Left lobe of liver (tissue), 2 donors: ENCODE results near the gene SLC28A3. TPM values are rescaled to one million over a fixed set of nuclear protein-coding genes. Genes with fewer than 3 reads are reported as not detected.

Experiments
- ATAC-seq: fragments of 200-7000 bp; cut with Tn5 transposase; one replicate; pipeline ENCODE4 v1.9.1; 2020; ENCODE audit warnings: mild to moderate bottlenecking, moderate library complexity
- DNase-seq: peaks from one replicate; pipeline ENCODE4 v3.0.0-alpha.2; 2020; ENCODE audit warnings: low spot score
- total RNA-seq: library from RNA; stranded (reverse); gene quantifications from one replicate; pipeline ENCODE4 v1.2.1, GENCODE V29; 2021
- donor health status: DM: no; HTN: no; CAD: no; lungs with moderate emphysema.
- donor health status: DM: no; HTN: yes; CAD: no.

SLC28A3 gene
- total RNA-seq, 1 donor from 2014 or later, result 0.10 TPM

DNA sequence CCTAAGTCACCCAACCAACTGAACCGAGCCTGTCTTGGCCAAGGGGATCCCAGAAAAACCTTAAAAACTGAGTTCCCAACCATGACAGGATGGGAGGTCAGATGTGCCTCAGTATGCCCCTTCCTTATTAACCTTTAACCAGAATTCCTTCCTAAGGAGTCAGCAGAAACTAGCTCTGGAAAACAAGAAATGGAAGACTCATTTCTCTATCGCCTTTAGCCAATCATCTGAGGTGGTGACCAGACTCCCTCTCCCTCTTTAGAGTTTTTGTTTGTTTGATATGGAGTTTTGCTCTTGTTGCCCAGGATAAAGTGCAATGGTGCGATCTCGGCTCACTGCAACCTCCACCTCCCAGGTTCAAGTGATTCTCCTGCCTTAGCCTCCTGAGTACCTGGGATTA, 37.5 kb downstream of the SLC28A3 start:
- no peak for ATAC-seq
- DNase-seq, result no peak

DNA sequence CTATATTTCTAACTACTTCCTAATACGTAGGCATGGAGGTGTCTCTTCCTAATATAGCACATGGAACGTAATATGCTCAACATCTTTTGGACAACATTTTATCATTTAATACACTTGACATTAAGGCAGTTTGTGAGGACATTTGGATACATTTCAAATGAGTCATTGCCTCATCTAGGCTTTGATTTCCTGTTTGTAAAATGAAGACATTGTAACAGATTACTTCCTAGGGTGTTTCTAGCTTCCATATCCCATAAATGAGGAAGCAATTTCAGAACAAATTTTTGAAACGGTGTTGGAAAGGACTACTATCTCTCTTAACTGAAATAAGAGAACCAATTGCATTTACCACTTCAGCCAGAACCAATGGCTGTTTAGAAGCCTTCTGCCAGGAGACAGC, 38.7 kb downstream of the SLC28A3 start:
- no peak for ATAC-seq
- no peak for DNase-seq

DNA sequence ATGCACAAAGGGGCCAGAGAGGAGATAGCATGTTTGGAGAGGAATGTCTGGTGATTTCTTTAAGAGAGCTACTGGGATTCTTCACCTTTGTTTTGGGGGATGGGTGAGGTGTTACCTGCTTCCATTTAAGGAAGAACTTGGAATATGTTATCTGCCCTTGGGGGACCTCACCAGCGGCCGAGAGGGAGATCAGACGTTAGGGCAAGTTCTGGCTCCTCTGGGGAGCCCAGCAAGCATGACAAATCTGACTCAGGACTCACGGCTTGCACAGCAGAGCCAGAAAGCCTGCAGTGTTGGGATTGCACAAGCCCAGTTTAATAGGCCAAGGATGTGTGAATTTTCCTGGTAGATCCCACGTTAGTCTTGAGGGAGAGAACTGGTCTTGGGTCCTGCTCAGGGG, 40.3 kb downstream of the SLC28A3 start:
- no peak for ATAC-seq

GRCh38 chr9:84297162-84297821, 43.3 kb downstream of the SLC28A3 start:
- no peak for ATAC-seq
- DNase-seq, result no peak

More for the DNA sequence above, 40.3 kb downstream of the SLC28A3 start:
- DNase-seq, result no peak

GRCh38 chr9:84296146-84296843, 44.3 kb downstream of the SLC28A3 start:
- no peak for DNase-seq
- no peak for ATAC-seq

GRCh38 chr9:84294241-84294950, 46.2 kb downstream of the SLC28A3 start:
- ATAC-seq (no peak), DNase-seq (no peak)

DNA sequence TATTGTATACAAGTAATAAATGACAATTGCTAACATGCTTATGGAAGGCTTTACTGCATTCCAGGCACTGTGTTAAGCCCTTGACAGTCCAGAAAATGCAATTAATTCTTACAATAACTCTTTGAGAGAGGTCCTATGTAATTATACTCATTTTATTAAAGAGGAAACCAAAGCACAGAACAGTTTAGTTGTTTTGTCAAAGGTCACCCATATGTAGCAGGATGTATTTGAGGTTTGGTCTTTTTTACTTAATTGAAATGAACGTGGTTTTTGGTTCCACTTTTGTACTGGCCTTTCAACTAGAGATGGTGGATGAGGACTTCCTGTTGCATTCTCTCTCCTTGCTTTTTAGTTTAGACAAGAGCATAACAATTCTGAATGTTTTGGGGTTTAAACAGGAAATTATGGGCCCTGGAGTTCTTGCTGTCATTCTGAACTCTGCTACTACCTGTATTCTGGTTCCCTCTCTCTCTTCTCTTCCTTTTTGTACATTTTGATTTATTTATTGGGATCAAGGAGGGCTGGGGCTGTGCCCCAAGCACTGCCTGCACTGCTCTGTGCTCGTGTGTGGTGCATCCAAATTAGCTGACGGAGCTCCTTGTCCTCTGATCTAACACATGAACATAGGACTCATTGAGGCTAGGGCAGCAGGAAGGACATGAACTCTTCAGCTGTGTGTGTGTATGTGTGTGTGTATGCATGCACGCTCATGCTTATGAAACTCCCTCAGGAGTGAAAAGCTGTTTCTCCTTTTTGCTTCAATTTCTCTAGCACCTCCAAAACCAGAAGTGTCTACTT, 47.4 kb downstream of the SLC28A3 start:
- ATAC-seq (no peak), DNase-seq (no peak)

DNA sequence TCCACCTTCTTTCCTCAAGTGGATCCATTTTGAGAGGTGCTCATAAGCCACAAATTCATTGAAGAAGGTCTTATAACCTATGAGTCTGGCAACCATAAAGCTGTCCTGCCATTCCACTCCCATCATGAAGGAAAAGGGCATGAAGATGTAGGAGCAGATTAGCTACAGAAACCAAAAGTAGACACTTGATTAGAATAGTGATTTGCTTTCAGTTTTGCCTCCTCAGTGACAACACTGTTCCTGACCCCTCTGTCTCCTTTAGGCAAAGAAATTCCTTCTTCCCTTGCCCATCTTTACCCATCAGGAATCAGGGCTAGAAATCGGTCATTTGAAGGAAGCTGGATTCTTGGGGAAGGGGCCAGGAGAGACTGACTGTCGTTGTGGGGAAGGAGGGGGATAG, 55.2 kb downstream of the SLC28A3 start:
- no peak for DNase-seq
- no peak for ATAC-seq

DNA sequence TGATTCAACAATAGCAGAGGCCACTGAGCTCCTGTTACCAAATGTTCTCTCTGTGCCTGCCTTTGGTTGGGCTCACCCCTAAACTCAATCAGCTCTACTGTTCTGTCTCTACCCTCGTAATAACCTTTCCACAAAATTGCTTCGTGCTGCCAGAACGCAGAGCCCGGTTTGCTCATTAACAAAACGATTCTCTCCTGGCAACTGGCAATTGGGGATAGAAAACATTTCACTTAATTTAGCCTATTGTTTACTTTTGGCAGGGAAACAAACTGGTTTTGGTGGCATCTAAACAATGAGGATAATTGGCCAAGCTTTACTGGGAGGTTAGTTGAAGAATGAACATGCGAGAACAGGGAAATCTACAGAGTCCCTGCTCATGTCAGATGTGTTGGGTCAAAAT, 56.6 kb downstream of the SLC28A3 start:
- ATAC-seq (no peak), DNase-seq (no peak)

DNA sequence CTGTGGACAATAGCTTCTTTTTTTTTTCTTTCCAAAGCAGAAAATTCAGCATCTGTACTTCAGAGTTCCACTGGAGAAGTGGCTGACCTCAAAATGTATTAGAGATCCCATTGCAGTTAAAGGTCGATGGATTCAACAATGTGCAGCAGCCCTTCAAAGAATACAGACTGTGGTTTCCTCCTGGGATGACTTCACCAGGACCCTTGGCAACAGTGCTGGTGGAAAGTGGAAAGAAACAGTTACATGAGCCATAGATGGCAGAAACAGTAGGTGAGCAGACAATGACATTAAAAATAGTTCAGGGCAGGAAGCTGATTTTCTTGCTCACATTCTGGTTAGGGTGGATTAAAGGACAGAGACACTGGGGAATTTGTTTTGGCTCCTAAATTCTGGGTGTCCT, 62.4 kb downstream of the SLC28A3 start:
- no peak for DNase-seq
- ATAC-seq, result no peak

GRCh38 chr9:84277646-84278045, 62.9 kb downstream of the SLC28A3 start:
- ATAC-seq (no peak), DNase-seq (no peak)

DNA sequence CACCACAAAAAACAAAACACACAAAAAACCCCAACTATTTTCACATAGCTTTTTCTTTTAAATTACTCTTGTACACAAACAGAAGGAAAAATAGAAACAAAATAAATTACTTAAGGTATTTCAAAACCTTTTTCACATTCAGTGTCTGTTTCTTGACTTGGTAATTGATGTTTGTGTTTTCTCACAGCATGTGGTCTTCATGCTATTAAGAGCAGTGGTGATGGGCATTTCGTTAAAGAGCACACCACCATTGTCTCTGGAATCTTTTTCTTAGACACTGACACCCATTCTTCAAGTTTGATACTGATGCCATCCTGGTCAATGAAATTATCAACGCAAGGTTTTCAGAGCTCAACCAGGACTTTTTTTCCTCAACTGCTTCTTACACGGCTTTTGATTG, 63.8 kb downstream of the SLC28A3 start:
- DNase-seq, result no peak
- no peak for ATAC-seq

DNA sequence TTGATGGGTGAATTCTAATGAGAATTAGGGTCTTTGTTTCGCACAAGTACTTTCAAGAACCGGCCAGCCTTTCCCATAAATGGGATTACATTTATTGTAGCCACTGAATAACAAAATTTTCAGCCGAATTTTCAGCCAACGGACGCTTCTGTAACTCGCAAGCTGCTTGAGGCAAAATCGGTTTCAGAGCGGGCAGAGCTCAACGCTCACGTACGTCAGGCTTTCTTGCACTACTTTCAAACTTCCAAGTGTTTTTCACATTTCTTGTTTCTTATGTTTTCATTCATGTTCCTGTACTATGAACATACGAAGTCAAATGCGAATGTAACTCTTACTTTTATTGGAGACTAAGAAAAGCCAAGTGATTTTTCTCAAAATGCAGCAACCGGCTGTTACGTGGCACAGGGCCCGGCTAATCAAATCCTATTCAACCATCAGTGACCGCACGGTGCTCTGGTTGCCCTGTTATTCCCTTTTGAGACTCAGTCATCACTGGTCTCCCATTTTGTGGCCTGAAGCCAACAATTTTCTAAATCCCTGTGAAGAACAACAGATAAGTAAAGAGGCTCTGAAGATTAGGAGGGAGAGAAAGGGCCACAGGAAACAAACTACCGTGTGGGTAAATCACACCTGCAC, 68.5 kb downstream of the SLC28A3 start:
- no peak for ATAC-seq
- DNase-seq, result no peak

DNA sequence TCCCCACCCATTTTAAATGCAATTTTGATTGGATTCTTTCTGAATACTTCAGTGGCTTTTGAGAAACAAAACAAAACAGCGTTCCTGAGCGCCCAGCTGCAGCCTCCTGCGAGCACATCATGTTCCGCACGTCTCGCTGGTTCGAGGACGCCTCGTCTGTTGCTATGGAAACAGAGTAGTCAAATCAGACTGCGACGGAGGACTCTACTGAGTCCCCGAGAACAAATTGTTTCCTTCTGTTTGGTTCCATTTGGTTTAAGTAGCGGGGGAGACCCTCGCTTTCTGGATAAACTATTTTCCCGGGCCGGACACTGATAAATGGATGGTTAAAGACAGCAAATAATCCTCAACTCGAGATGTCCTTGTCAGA, 69.0 kb downstream of the SLC28A3 start:
- ATAC-seq (no peak), DNase-seq (no peak)

- DNase-seq (no peak), ATAC-seq (no peak)
Observed at GRCh38 chr9:84270847-84271530, 69.6 kb downstream of the SLC28A3 start.

- no peak for DNase-seq
- ATAC-seq, result no peak
Observed at GRCh38 chr9:84266087-84266561, 74.4 kb downstream of the SLC28A3 start.

DNA sequence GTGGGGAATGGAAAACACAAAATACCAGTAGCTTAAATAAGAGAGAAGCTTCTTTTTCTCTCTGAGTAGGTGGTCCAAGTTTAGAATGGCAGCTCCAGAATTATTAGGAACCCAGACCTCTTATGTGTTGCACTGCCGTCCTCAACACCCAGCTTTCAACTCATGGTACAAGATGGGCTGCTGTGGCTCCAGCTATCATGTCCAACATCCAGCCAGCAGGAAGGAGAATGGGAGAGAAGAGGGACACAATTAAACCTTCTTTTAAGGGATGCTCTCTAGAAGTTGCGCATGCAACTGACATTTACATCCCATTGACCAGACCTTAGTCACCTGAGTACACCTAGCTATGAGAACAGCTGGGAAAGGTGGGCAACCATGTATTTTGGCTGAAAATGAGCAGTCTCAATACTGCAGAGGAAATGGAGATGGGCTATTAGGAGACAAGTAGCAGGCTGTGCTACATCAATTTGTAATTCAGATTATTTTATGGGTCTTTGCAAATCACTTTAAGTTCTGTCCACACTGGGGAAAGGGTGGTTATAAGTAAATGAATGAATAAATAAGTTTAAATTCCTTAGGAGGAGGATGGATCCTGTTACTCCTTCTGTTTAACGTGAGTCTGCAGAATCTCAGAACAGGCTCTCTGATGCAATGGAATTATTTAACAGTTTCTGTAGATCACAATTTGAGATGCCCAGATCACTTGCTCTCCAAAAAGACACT, 76.1 kb downstream of the SLC28A3 start:
- DNase-seq (no peak), ATAC-seq (no peak)

GRCh38 chr9:84261070-84261746, 79.3 kb downstream of the SLC28A3 start:
- DNase-seq (peak; percentile 82), ATAC-seq (peak; percentile 100)

- DNase-seq, result no peak
- ATAC-seq, result peak; percentile 60
Observed at GRCh38 chr9:84258371-84258770, 82.2 kb downstream of the SLC28A3 start.
